HL-60/S4 treated with phorbol 12-myristate 13-acetate at 8.2 ng/mL for 4 days and 3 days (cell line): ENCODE results near the gene ZBTB20.

ENCODE experiments used
- in situ Hi-C: fragments of 300-500 bp; cut with MboI; formaldehyde crosslinking; loops from 2 replicates; pipeline ENCODE4 v1.15.0; 2022; ENCODE audit warnings: low sequenced_read_pairs

The ZBTB20 gene

GRCh38 chr3:114356525-114356924 is 790.6 kb downstream of the ZBTB20 start:
- in situ Hi-C loops: no loop called here

- in situ Hi-C loops: no loop called here
These were observed 791.0 kb downstream of the ZBTB20 start for GRCh38 chr3:114356066-114356465.

- in situ Hi-C loops: no loop called here
These were observed 791.4 kb downstream of the ZBTB20 start for GRCh38 chr3:114355653-114356052.

GRCh38 chr3:114351822-114352145 is 795.3 kb downstream of the ZBTB20 start:
- in situ Hi-C loops: no loop called here

GRCh38 chr3:114351123-114351821 is 795.8 kb downstream of the ZBTB20 start:
- in situ Hi-C loops: no loop called here

- in situ Hi-C loops: no loop called here
These were observed 796.4 kb downstream of the ZBTB20 start for GRCh38 chr3:114350690-114351089.

GRCh38 chr3:114350271-114350670 is 796.8 kb downstream of the ZBTB20 start:
- in situ Hi-C loops: no loop called here

GRCh38 chr3:114344492-114344891 is 802.6 kb downstream of the ZBTB20 start:
- in situ Hi-C loops: no loop called here

- in situ Hi-C loops: no loop called here
These were observed 808.3 kb downstream of the ZBTB20 start for GRCh38 chr3:114338651-114339357.

- in situ Hi-C loops: no loop called here
These were observed 810.2 kb downstream of the ZBTB20 start for GRCh38 chr3:114336857-114337256.

- in situ Hi-C loops: no loop called here
These were observed 810.9 kb downstream of the ZBTB20 start for GRCh38 chr3:114336122-114336697.

GRCh38 chr3:114333923-114334240 is 813.2 kb downstream of the ZBTB20 start:
- in situ Hi-C loops: no loop called here

GRCh38 chr3:114333180-114333922 is 813.7 kb downstream of the ZBTB20 start:
- in situ Hi-C loops: no loop called here

- in situ Hi-C loops: no loop called here
These were observed 814.5 kb downstream of the ZBTB20 start for GRCh38 chr3:114332342-114333179.

- in situ Hi-C loops: no loop called here
These were observed 815.4 kb downstream of the ZBTB20 start for GRCh38 chr3:114331710-114332109.

- in situ Hi-C loops: no loop called here
These were observed 816.1 kb downstream of the ZBTB20 start for GRCh38 chr3:114331007-114331406.

GRCh38 chr3:114329823-114330222 is 817.3 kb downstream of the ZBTB20 start:
- in situ Hi-C loops: no loop called here

- in situ Hi-C loops: no loop called here
These were observed 818.7 kb downstream of the ZBTB20 start for GRCh38 chr3:114328345-114328744.

GRCh38 chr3:114327665-114328064 is 819.4 kb downstream of the ZBTB20 start:
- in situ Hi-C loops: no loop called here

GRCh38 chr3:114323546-114324254 is 823.4 kb downstream of the ZBTB20 start:
- in situ Hi-C loops: no loop called here
